WERI-Rb-1 (cell line): Measurements from ENCODE around the gene DYNC1I1.

Experiments
- DNase-seq: peaks from one replicate; pipeline ENCODE4 v3.0.0-alpha.2; 2020
- H3K27ac ChIP-seq: fragments of 250-450 bp; sonication (Bioruptor Pico); 2 replicates; pipeline ENCODE4 v1.5.1; 2020; ENCODE audit warnings: mild to moderate bottlenecking, moderate library complexity
- H3K27me3 ChIP-seq: fragments of 250-450 bp; sonication (Bioruptor Pico); 2 replicates; pipeline ENCODE4 v1.5.1; 2021; ENCODE audit warnings: mild to moderate bottlenecking, low read depth, moderate library complexity; ENCODE audit not compliant: insufficient read depth, severe bottlenecking
- H3K36me3 ChIP-seq: fragments of 250-450 bp; sonication (Bioruptor Pico); 2 replicates; pipeline ENCODE4 v1.5.1; 2020; ENCODE audit warnings: mild to moderate bottlenecking, moderate library complexity
- H3K4me3 ChIP-seq: 2 replicates; pipeline ENCODE4 v1.5.1; 2011; ENCODE audit warnings: low read depth, mild to moderate bottlenecking, control low read depth, low read length
- H3K9me3 ChIP-seq: fragments of 250-450 bp; sonication (Bioruptor Pico); 2 replicates; pipeline ENCODE4 v1.5.1; 2021; ENCODE audit warnings: mild to moderate bottlenecking, moderate library complexity; ENCODE audit not compliant: severe bottlenecking
- TF ChIP-seq, protein P1 (sequence below): IDR thresholded peaks from 2 replicates; pipeline ENCODE4 v1.5.1; 2011; ENCODE audit warnings: low read depth, mild to moderate bottlenecking, control low read depth, inconsistent platforms, low read length

Gene DYNC1I1

DNA sequence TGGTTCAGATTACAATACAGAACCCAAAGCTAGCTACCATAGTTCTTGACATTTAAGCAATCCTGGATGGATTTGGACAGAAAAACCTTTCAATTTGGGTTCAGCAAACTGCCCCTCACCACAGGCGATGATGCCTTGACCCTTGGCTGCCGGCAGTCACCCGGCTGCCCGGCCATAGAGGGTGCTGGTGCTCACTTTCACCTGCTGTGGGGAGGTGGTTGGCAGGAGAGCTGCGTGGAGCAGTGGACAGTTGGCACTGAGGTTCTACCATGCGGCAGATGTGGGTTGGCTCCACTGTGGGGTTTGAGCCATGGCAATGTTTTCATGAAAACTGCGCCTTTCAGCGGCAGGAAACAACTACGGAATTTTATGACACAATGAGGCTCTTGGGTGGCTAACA, 99.5 kb downstream of the DYNC1I1 start:
- no peaks in the 10 kb centered on the region for H3K27me3 ChIP-seq
- H3K27ac ChIP-seq, result no peak overlapping the region
- TF ChIP-seq, protein P1, sequence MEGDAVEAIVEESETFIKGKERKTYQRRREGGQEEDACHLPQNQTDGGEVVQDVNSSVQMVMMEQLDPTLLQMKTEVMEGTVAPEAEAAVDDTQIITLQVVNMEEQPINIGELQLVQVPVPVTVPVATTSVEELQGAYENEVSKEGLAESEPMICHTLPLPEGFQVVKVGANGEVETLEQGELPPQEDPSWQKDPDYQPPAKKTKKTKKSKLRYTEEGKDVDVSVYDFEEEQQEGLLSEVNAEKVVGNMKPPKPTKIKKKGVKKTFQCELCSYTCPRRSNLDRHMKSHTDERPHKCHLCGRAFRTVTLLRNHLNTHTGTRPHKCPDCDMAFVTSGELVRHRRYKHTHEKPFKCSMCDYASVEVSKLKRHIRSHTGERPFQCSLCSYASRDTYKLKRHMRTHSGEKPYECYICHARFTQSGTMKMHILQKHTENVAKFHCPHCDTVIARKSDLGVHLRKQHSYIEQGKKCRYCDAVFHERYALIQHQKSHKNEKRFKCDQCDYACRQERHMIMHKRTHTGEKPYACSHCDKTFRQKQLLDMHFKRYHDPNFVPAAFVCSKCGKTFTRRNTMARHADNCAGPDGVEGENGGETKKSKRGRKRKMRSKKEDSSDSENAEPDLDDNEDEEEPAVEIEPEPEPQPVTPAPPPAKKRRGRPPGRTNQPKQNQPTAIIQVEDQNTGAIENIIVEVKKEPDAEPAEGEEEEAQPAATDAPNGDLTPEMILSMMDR, result no peak
- DNase-seq, result no peak
- H3K9me3 ChIP-seq, result no peaks in the 10 kb centered on the region
- no peaks in the 10 kb centered on the region for H3K36me3 ChIP-seq
- no peak overlapping the region for H3K4me3 ChIP-seq

DNA sequence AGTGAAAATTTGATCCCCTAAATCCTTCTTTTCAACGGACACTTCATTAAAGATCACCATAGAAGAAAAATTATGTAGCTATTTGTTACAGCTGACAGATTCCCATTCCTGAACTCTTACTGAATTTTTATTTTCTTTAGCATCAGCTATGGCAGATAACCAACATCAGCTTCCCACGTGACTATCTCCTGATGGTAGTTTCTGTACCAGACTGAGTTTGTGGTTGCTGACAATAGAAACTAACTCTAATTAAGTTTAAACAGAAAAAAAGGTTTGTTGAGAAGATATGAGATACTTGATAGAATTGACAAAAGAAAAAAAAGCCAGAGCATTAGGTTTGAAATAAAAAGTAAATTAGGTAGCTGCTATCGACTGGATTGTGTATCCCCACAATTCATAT, 101.8 kb downstream of the DYNC1I1 start:
- Histone ChIP-seq H3K27ac (no peak overlapping the region), H3K27me3 (no peaks in the 10 kb centered on the region), H3K36me3 (no peaks in the 10 kb centered on the region), H3K4me3 (no peak overlapping the region), H3K9me3 (no peaks in the 10 kb centered on the region)
- no peak for DNase-seq
- TF ChIP-seq, protein P1, result no peak

DNA sequence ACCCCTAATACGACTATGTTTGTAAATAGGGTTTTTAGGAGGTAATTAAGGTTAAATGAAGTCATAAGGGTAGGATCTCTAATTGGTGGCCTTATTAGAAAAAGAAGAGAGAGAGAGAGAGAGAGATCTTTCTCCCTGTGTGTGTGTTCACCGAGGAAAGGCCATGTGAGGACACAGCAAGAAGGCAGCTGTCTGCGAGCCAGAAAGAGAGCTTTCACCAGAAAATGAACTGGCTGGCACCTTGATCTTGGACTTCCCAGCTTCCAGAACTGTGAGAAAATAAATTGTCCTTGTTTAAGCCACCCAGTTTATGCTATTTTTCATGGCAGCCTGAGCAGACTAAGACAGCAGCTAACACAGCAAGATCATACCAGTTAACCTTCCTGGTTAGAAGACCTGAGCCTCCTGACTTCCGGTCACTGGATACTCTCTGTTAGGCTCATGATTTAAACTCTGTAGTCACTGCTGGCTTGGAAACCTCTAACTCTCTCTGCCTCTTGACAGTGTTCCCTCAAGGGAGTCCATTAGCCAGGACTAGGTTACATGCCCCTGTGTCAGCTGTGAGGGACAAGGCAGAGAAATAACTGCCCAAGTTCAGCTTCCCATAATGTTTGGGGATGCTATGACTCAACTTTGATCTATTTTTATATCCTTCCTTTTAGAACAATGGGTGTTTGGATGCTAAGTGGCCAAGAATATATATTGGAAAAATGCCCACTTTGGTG, 102.3 kb downstream of the DYNC1I1 start:
- no peaks in the 10 kb centered on the region for H3K27me3 ChIP-seq
- DNase-seq, result no peak
- no peaks in the 10 kb centered on the region for H3K9me3 ChIP-seq
- no peak overlapping the region for H3K27ac ChIP-seq
- H3K4me3 ChIP-seq, result no peak overlapping the region
- TF ChIP-seq, protein P1, result no peak
- H3K36me3 ChIP-seq, result no peaks in the 10 kb centered on the region

DNA sequence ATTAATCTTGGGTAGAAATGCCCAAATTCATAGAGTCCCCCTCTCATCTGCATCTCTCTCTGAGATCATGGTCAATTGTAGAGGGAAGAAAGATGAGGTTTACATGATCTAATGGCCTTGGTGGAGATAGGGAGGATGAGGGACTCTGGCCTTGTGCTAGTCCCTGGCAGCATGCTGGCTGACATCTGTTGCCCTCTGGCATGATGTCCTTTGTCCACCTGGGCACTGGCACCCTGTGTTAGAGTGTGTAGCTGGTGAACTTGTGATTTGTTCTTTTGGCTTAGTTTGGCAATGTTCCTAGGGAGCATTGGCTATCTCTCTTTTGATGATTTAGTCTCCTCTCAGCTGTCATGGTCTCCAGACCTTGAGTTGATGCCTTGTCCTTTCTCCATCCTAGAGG, 103.2 kb downstream of the DYNC1I1 start:
- no peak for DNase-seq
- no peaks in the 10 kb centered on the region for H3K27me3 ChIP-seq
- no peak overlapping the region for H3K27ac ChIP-seq
- H3K4me3 ChIP-seq, result no peak overlapping the region
- TF ChIP-seq, protein P1, result no peak
- no peaks in the 10 kb centered on the region for H3K36me3 ChIP-seq
- no peaks in the 10 kb centered on the region for H3K9me3 ChIP-seq

DNA sequence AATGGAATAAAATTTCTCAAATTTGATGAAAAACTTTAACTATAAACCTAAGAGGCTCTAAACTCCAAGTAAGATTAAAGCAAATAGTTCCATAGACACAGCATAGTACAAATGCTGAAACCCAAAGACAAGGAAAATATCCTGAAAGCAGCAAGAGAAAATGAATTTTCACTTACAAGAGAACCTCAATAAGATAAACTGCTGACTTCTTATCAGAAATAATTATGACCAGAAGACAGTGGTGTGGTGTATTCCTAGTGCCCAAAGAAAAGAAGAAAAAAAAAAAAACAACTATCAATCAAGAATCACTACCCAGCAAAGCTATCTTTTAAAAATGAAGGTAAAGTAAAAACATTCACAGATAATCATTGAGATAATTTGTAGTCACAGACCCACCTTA, 106.3 kb downstream of the DYNC1I1 start:
- Histone ChIP-seq H3K36me3 (no peaks in the 10 kb centered on the region), H3K27ac (no peak overlapping the region), H3K27me3 (no peaks in the 10 kb centered on the region), H3K9me3 (no peaks in the 10 kb centered on the region), H3K4me3 (no peak overlapping the region)
- TF ChIP-seq, protein P1, result no peak
- no peak for DNase-seq

DNA sequence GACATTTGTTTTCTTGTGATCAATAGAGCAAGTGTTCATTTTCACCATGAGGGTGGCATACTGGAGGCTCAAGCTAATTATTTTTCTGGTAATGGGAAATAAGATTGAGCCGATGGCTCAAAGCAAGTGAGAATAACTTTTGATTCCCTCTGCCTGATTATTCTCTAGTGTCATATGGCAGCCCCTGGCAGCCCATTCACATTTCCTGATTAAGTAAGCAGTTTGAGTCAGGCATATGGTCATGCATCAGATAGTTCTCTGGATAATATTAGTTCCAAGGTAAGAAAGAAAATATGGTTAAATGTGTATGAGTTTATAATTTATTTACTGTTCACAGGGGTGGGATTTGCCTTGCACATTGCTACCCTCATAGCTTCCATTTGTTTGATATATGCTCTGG, 109.2 kb downstream of the DYNC1I1 start:
- Histone ChIP-seq H3K9me3 (no peaks in the 10 kb centered on the region), H3K4me3 (no peak overlapping the region), H3K27ac (no peak overlapping the region), H3K36me3 (no peaks in the 10 kb centered on the region), H3K27me3 (no peaks in the 10 kb centered on the region)
- no peak for DNase-seq
- TF ChIP-seq, protein P1, result no peak
